Prostate gland (tissue), 2 donors: ENCODE measurements around the gene MIF.

Source experiments
- POLR2A ChIP-seq: fragments of 450-650 bp; IDR thresholded peaks from one replicate; pipeline ENCODE4 v1.6.1; 2016; ENCODE audit warnings: antibody characterized with exemption, mild to moderate bottlenecking
- TF ChIP-seq, protein P1 (sequence below), 4 experiments: fragments of 200-600 bp in 2 of 4; fragments of 450-650 bp in 2 of 4; sonication (generic) in 2 of 4; IDR thresholded peaks; 1 replicate in 3 of 4; 2 replicates in 1 of 4; pipeline ENCODE4 v1.5.1; 2016 to 2019; ENCODE audit warnings: antibody characterized with exemption in 4 of 4, mild to moderate bottlenecking in 2 of 4, moderate library complexity in 2 of 4

DNA sequence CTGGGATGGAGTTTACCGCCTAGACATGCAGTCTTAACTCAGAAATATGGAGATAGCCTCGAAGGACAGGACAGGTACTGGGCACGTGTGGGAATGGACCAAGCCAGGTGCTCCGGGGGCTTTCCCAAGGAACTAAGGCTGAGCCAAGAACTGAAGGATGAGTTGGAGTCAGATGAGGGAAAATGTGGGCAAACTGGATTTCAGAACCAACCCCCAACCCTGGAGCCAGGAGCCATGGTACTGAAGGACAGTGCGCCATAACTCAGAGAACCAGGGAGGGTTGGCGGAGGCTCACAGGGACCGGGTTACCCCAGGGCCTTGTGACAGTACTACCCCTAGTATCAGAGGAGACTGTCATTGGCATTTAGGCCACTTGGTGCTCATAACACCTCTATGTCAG is 2.5 kb upstream of the MIF start:
- no peak for TF ChIP-seq POLR2A
- TF ChIP-seq, protein P1, sequence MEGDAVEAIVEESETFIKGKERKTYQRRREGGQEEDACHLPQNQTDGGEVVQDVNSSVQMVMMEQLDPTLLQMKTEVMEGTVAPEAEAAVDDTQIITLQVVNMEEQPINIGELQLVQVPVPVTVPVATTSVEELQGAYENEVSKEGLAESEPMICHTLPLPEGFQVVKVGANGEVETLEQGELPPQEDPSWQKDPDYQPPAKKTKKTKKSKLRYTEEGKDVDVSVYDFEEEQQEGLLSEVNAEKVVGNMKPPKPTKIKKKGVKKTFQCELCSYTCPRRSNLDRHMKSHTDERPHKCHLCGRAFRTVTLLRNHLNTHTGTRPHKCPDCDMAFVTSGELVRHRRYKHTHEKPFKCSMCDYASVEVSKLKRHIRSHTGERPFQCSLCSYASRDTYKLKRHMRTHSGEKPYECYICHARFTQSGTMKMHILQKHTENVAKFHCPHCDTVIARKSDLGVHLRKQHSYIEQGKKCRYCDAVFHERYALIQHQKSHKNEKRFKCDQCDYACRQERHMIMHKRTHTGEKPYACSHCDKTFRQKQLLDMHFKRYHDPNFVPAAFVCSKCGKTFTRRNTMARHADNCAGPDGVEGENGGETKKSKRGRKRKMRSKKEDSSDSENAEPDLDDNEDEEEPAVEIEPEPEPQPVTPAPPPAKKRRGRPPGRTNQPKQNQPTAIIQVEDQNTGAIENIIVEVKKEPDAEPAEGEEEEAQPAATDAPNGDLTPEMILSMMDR (IDR thresholded peaks at IDR 0.05) = no peak
